Endothelial cell of umbilical vein (primary cell): ENCODE measurements around the gene SUFU. TPM values are rescaled to one million over a fixed set of nuclear protein-coding genes. Genes with fewer than 3 reads are reported as not detected.

Experiments used
- BruUV-seq: library from RNA; stranded (reverse); fragments of 400-500 nt; replicated peaks from 2 replicates; lab custom pipeline; 2021; lab: Mats Ljungman, UMichigan
- CTCF ChIA-PET: fragments of 300-600, 350-600 bp; sonication (Branson Sonifier 250); formaldehyde crosslinking; loops from one replicate; lab custom pipeline; 2021; ENCODE audit warnings: antibody characterized with exemption, inconsistent platforms; lab: Charles Lee
- POLR2A ChIA-PET: fragments of 300-600, 350-600 bp; sonication (Branson Sonifier 250); formaldehyde crosslinking; loops from one replicate; lab custom pipeline; 2021; ENCODE audit warnings: antibody characterized with exemption, inconsistent platforms; lab: Charles Lee
- DNase-seq: peaks from one replicate; pipeline ENCODE4 v3.0.0-alpha.2; 2011; ENCODE audit warnings: low read depth, low spot score
- FAIRE-seq: peaks from 2 replicates; lab custom pipeline; 2011; peaks lifted over from hg19 to GRCh38; lab: Jason Lieb, UNC
- H2AFZ ChIP-seq: 2 replicates; pipeline ENCODE4 v1.6.0; 2012; ENCODE audit warnings: low read depth, low read length, control low read depth, inconsistent platforms
- H3K27ac ChIP-seq: 2 replicates; pipeline ENCODE4 v1.5.1; 2011; ENCODE audit warnings: low read depth, mild to moderate bottlenecking, control low read depth, low read length, moderate library complexity; ENCODE audit not compliant: insufficient read depth
- H3K27me3 ChIP-seq, 2 experiments: 2 replicates each; pipeline versions ENCODE4 v1.6.0 to v1.6.1; 2011; ENCODE audit warnings: low read length in 2 of 2, mixed read lengths in 1 of 2; ENCODE audit not compliant: control insufficient read depth in 2 of 2, insufficient read depth in 2 of 2
- H3K36me3 ChIP-seq, 2 experiments: 2 replicates in 1 of 2; 3 replicates in 1 of 2; pipeline ENCODE4 v1.5.1; 2011; ENCODE audit warnings: low read length in 2 of 2, mild to moderate bottlenecking in 1 of 2, moderate library complexity in 1 of 2; ENCODE audit not compliant: control insufficient read depth in 2 of 2, insufficient read depth in 2 of 2; ENCODE audit errors: extremely low read depth in 1 of 2
- H3K4me1 ChIP-seq: 3 replicates; pipeline ENCODE4 v1.5.1; 2011; ENCODE audit warnings: mild to moderate bottlenecking, low read length; ENCODE audit not compliant: control insufficient read depth, insufficient read depth; ENCODE audit errors: extremely low read depth
- H3K4me2 ChIP-seq: 2 replicates; pipeline ENCODE4 v1.6.1; 2011; ENCODE audit warnings: low read length, control low read depth, mixed read lengths; ENCODE audit not compliant: insufficient read depth
- H3K4me3 ChIP-seq, 3 experiments: fragments of 200-600 bp in 1 of 3; sonication (generic), shearing (Covaris generic) in 1 of 3; replicated peaks in 1 of 3; 2 replicates each; pipeline ENCODE4 v1.5.1; 2011 to 2016; ENCODE audit warnings: control low read depth in 3 of 3, low read length in 3 of 3, mild to moderate bottlenecking in 2 of 3, inconsistent platforms in 1 of 3, low read depth in 1 of 3, moderate library complexity in 1 of 3; ENCODE audit not compliant: insufficient read depth in 1 of 3
- H3K79me2 ChIP-seq: 2 replicates; pipeline ENCODE4 v1.6.0; 2012; ENCODE audit warnings: low read length, inconsistent platforms; ENCODE audit not compliant: control insufficient read depth, insufficient read depth
- H3K9ac ChIP-seq: replicated peaks from 2 replicates; pipeline ENCODE3; 2011; ENCODE audit warnings: low read length, control low read depth; ENCODE audit not compliant: insufficient read depth; ENCODE audit errors: extremely low read depth
- H3K9me1 ChIP-seq: replicated peaks from 3 replicates; pipeline ENCODE4 v1.6.0; 2011; ENCODE audit warnings: mild to moderate bottlenecking, low read length; ENCODE audit not compliant: control insufficient read depth, insufficient read depth; ENCODE audit errors: extremely low read depth
- H3K9me3 ChIP-seq: replicated peaks from 2 replicates; pipeline ENCODE4 v1.5.1; 2012; ENCODE audit warnings: low read length, inconsistent platforms; ENCODE audit not compliant: control insufficient read depth, insufficient read depth
- H4K20me1 ChIP-seq: replicated peaks from 2 replicates; pipeline ENCODE3; 2011; ENCODE audit warnings: mild to moderate bottlenecking, low read length; ENCODE audit not compliant: control insufficient read depth, insufficient read depth; ENCODE audit errors: extremely low read depth
- CTCF ChIP-seq, 2 donors: IDR thresholded peaks; 1 replicate in 1 of 2; 2 replicates in 1 of 2; pipeline ENCODE4 v1.5.1; 2011; ENCODE audit warnings: low read length in 2 of 2, mild to moderate bottlenecking in 2 of 2, moderate library complexity in 2 of 2, control low read depth in 1 of 2, inconsistent platforms in 1 of 2, low read depth in 1 of 2; ENCODE audit not compliant: insufficient read depth in 1 of 2; ENCODE audit errors: extremely low read depth in 1 of 2
- EZH2 ChIP-seq: IDR thresholded peaks from 2 replicates; pipeline ENCODE4 v1.6.1; 2012; ENCODE audit warnings: borderline replicate concordance, low read depth, mild to moderate bottlenecking, moderate library complexity, low read length, inconsistent platforms; ENCODE audit not compliant: severe bottlenecking
- FOS ChIP-seq: IDR thresholded peaks from 2 replicates; pipeline ENCODE4 v1.6.1; 2011; ENCODE audit warnings: mild to moderate bottlenecking, low read length, moderate library complexity, borderline replicate concordance; ENCODE audit not compliant: insufficient read depth
- GATA2 ChIP-seq: IDR thresholded peaks from 2 replicates; pipeline ENCODE4 v1.7.0; 2011; ENCODE audit warnings: low read depth, mild to moderate bottlenecking, moderate library complexity, mixed read lengths, low read length; ENCODE audit not compliant: insufficient read length, insufficient read depth
- JUN ChIP-seq: IDR thresholded peaks from 2 replicates; pipeline ENCODE4 v1.6.1; 2011; ENCODE audit warnings: borderline replicate concordance, low read depth; ENCODE audit not compliant: insufficient read length, insufficient read depth
- MAX ChIP-seq: IDR thresholded peaks from 2 replicates; pipeline ENCODE4 v1.6.1; 2011; ENCODE audit not compliant: insufficient read depth, insufficient read length
- MYC ChIP-seq: IDR thresholded peaks from one replicate; pipeline ENCODE4 v1.6.1; 2011; ENCODE audit warnings: mild to moderate bottlenecking, low read depth, low read length
- POLR2A ChIP-seq: IDR thresholded peaks from 2 replicates; pipeline ENCODE4 v1.6.1; 2012; ENCODE audit warnings: low read depth, mild to moderate bottlenecking, control low read depth, low read length
- POLR2AphosphoS5 ChIP-seq: IDR thresholded peaks from 2 replicates; pipeline ENCODE4 v1.6.1; 2012; ENCODE audit warnings: low read depth, mild to moderate bottlenecking, control low read depth, low read length, moderate library complexity; ENCODE audit not compliant: insufficient read depth
- dilution Hi-C: fragments of 300-500 bp; cut with MboI; formaldehyde crosslinking; loops from one replicate; pipeline ENCODE4 v1.15.0; 2019; ENCODE audit warnings: low sequenced_read_pairs; ENCODE audit not compliant: extremely low pct_ligation_motif_present
- intact Hi-C: fragments of 100-400 bp; cut with micrococcal nuclease; formaldehyde crosslinking; loops from one replicate; pipeline ENCODE4 v1.10.0; 2022
- polyA plus RNA-seq, 4 experiments: library from polyadenylated mRNA; depleted of rRNA in 3 of 4; stranded (reverse) in 3 of 4; unstranded in 1 of 4; fragments of >200 nt; gene quantifications; 2 replicates each; pipeline versions ENCODE4 v1.2.1 to v1.2.3, GENCODE V29; 2011 to 2012; ENCODE audit warnings: missing spikeins in 1 of 4
- total RNA-seq: library from RNA; stranded (reverse); gene quantifications from 2 replicates; pipeline ENCODE4 v1.2.3, GENCODE V29; 2021

SUFU gene
- total and polyA plus RNA-seq, 2 donors (not counting 3 experiments of a cell fraction or from before 2014, with no cell fraction given) = 10.1 to 16.3 TPM

- no peaks in the 10 kb centered on the region for H3K9me1 ChIP-seq
- no peak overlapping the region for H3K4me2 ChIP-seq
- intact Hi-C loops (no loop called here), dilution Hi-C loops (no loop called here)
- ChIA-PET POLR2A (no interaction called here), CTCF (no interaction called here)
- TF ChIP-seq CTCF (IDR thresholded peaks at IDR 0.05; ENCODE audit: extremely low read depth in 1 of 2, insufficient read depth in 1 of 2, low read depth in 1 of 2, low read length in 2 of 2) (no peak), POLR2A (no peak), JUN (no peak), FOS (no peak), POLR2AphosphoS5 (no peak), EZH2 (no peak)
- no peaks in the 10 kb centered on the region for H4K20me1 ChIP-seq
- BruUV-seq = no TSS peak
- peaks cover 7% of the 10 kb centered on the region for H3K4me1 ChIP-seq
- H3K9ac ChIP-seq = no peak overlapping the region
- no peaks in the 10 kb centered on the region for H3K36me3 ChIP-seq
- no peak overlapping the region for H3K27ac ChIP-seq
- no peak overlapping the region for H3K4me3 ChIP-seq
- no peak for DNase-seq
- FAIRE-seq = no peak
- no peak overlapping the region for H2AFZ ChIP-seq
- H3K9me3 ChIP-seq = no peaks in the 10 kb centered on the region
- peaks cover 0 to 4% of the 10 kb centered on the region in 2 experiments for H3K27me3 ChIP-seq
- no peaks in the 10 kb centered on the region for H3K79me2 ChIP-seq
Measured at GRCh38 chr10:102465466-102465865, 38.3 kb upstream of the SUFU start.

GRCh38 chr10:102467318-102467717 lies 36.5 kb upstream of the SUFU start:
- ChIA-PET CTCF (no interaction called here), POLR2A (no interaction called here)
- no TSS peak for BruUV-seq

More at GRCh38 chr10:102467318-102467717, 36.5 kb upstream of the SUFU start:
- no peak overlapping the region for H3K27ac ChIP-seq
- H3K9me1 ChIP-seq = no peaks in the 10 kb centered on the region
- dilution Hi-C loops (no loop called here), intact Hi-C loops (no loop called here)
- H3K4me1 ChIP-seq = no peaks in the 10 kb centered on the region
- no peak overlapping the region for H3K4me3 ChIP-seq
- no peaks in the 10 kb centered on the region for H3K36me3 ChIP-seq
- no peak overlapping the region for H3K9ac ChIP-seq
- H3K4me2 ChIP-seq = no peak overlapping the region
- H3K79me2 ChIP-seq = no peaks in the 10 kb centered on the region
- FAIRE-seq = no peak
- no peaks in the 10 kb centered on the region for H4K20me1 ChIP-seq
- no peaks in the 10 kb centered on the region for H3K9me3 ChIP-seq
- TF ChIP-seq CTCF (IDR thresholded peaks at IDR 0.05; ENCODE audit: extremely low read depth in 1 of 2, insufficient read depth in 1 of 2, low read depth in 1 of 2, low read length in 2 of 2) (no peak), GATA2 (no peak), JUN (no peak), MAX (no peak), FOS (no peak), MYC (no peak), POLR2A (no peak), POLR2AphosphoS5 (no peak), EZH2 (no peak)
- no peak overlapping the region for H2AFZ ChIP-seq
- H3K27me3 ChIP-seq = peaks cover 0 to 4% of the 10 kb centered on the region in 2 experiments
- DNase-seq = no peak
